Measurements from ENCODE around the gene FGF3. TPM values are rescaled to one million over a fixed set of nuclear protein-coding genes. Genes with fewer than 3 reads are reported as not detected.

Gene FGF3
- total RNA-seq, 1 donor from 2014 or later, result not detected

GRCh38 chr11:69861901-69862300 lies 42.7 kb upstream of the FGF3 start:
- H3K27me3 ChIP-seq (ENCODE audit: control insufficient read depth, insufficient read depth, low read length), result no peaks in the 10 kb centered on the region
- DNase-seq (ENCODE audit: low read depth), result no peak
- H3K36me3 ChIP-seq (ENCODE audit: control insufficient read depth, insufficient read depth, low read length), result no peaks in the 10 kb centered on the region
- TF ChIP-seq CTCF (IDR thresholded peaks at IDR 0.05; ENCODE audit: insufficient read depth, low read length, poor library complexity, severe bottlenecking), result no peak
- H3K4me3 ChIP-seq (ENCODE audit: low read depth, low read length), result no peak overlapping the region

- DNase-seq (ENCODE audit: low read depth), result no peak
- no peaks in the 10 kb centered on the region for H3K27me3 ChIP-seq (ENCODE audit: control insufficient read depth, insufficient read depth, low read length)
- no peak for TF ChIP-seq CTCF (IDR thresholded peaks at IDR 0.05; ENCODE audit: insufficient read depth, low read length, poor library complexity, severe bottlenecking)
Measured at GRCh38 chr11:69860796-69861445, 41.7 kb upstream of the FGF3 start.

GRCh38 chr11:69860244-69860643 lies 41.0 kb upstream of the FGF3 start:
- H3K27me3 ChIP-seq (ENCODE audit: control insufficient read depth, insufficient read depth, low read length), result no peaks in the 10 kb centered on the region
- no peak for TF ChIP-seq CTCF (IDR thresholded peaks at IDR 0.05; ENCODE audit: insufficient read depth, low read length, poor library complexity, severe bottlenecking)
- no peak overlapping the region for H3K4me3 ChIP-seq (ENCODE audit: low read depth, low read length)
- no peaks in the 10 kb centered on the region for H3K36me3 ChIP-seq (ENCODE audit: control insufficient read depth, insufficient read depth, low read length)
- DNase-seq (ENCODE audit: low read depth), result no peak

More at GRCh38 chr11:69860796-69861445, 41.7 kb upstream of the FGF3 start:
- H3K4me3 ChIP-seq (ENCODE audit: low read depth, low read length), result no peak overlapping the region
- H3K36me3 ChIP-seq (ENCODE audit: control insufficient read depth, insufficient read depth, low read length), result no peaks in the 10 kb centered on the region

GRCh38 chr11:69859275-69859934 lies 40.2 kb upstream of the FGF3 start:
- H3K27me3 ChIP-seq (ENCODE audit: control insufficient read depth, insufficient read depth, low read length), result no peaks in the 10 kb centered on the region
- no peak for TF ChIP-seq CTCF (IDR thresholded peaks at IDR 0.05; ENCODE audit: insufficient read depth, low read length, poor library complexity, severe bottlenecking)
- H3K4me3 ChIP-seq (ENCODE audit: low read depth, low read length), result no peak overlapping the region
- DNase-seq (ENCODE audit: low read depth), result no peak
- H3K36me3 ChIP-seq (ENCODE audit: control insufficient read depth, insufficient read depth, low read length), result no peaks in the 10 kb centered on the region

- no peak overlapping the region for H3K4me3 ChIP-seq (ENCODE audit: low read depth, low read length)
- H3K36me3 ChIP-seq (ENCODE audit: control insufficient read depth, insufficient read depth, low read length), result no peaks in the 10 kb centered on the region
- TF ChIP-seq CTCF (IDR thresholded peaks at IDR 0.05; ENCODE audit: insufficient read depth, low read length, poor library complexity, severe bottlenecking), result no peak
- DNase-seq (ENCODE audit: low read depth), result no peak
- peaks cover 6% of the 10 kb centered on the region for H3K27me3 ChIP-seq (ENCODE audit: control insufficient read depth, insufficient read depth, low read length)
Measured at GRCh38 chr11:69855421-69855820, 36.2 kb upstream of the FGF3 start.

Measured in kidney epithelial cell (primary cell).